ENCODE data around the gene WDFY1. TPM values are rescaled to one million over a fixed set of nuclear protein-coding genes. Genes with fewer than 3 reads are reported as not detected.
A peak's percentile ranks its signal among the peaks of the same experiment; 100 is the strongest.

Gene WDFY1
- total RNA-seq, 1 donor from 2014 or later: 52.6 TPM

DNA sequence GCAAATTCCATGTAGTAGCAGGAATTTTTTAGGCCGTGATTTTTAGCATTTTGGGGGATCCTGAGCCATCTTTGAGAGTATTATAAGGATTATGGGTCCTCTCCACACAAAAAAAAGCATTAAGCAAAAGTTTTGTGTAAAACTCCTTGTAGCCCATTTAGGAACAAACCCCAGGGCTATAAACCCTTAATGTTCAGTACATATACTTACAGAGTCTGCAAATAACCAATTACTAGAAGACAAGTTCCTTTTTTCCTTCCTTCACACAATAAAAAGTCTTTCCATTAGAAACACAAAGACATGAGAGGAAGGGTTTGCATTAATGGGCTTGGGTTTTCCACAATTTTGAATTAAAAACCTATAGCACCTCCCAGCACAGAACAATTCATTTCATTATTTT lies 44.6 kb downstream of the WDFY1 start:
- peaks cover 17% of the 10 kb centered on the region for H3K4me1 Mint-ChIP-seq (ENCODE audit: low read depth, unreplicated experiment)
- no peak for DNase-seq (ENCODE audit: low read depth)
- Histone ChIP-seq H2AFZ (ENCODE audit: low read depth, low read length) (no peak overlapping the region), H3K27me3 (ENCODE audit: insufficient read depth, low read length) (no peaks in the 10 kb centered on the region), H3K79me2 (ENCODE audit: insufficient read depth, low read length) (no peaks in the 10 kb centered on the region), H3K4me3 (ENCODE audit: insufficient read depth, low read depth, low read length) (no peak overlapping the region), H3K27ac (ENCODE audit: low read depth, low read length) (no peak overlapping the region), H3K9me3 (ENCODE audit: insufficient read depth, low read depth, low read length) (no peaks in the 10 kb centered on the region), H4K20me1 (ENCODE audit: insufficient read depth, low read length) (peaks cover under 1% of the 10 kb centered on the region), H3K4me2 (ENCODE audit: low read length) (no peak overlapping the region), H3K36me3 (ENCODE audit: insufficient read depth, low read length) (peaks cover 10% of the 10 kb centered on the region), H3K9ac (ENCODE audit: low read length) (no peak overlapping the region), H3K4me1 (ENCODE audit: insufficient read depth, low read length) (no peaks in the 10 kb centered on the region)
- TF ChIP-seq, protein P1, sequence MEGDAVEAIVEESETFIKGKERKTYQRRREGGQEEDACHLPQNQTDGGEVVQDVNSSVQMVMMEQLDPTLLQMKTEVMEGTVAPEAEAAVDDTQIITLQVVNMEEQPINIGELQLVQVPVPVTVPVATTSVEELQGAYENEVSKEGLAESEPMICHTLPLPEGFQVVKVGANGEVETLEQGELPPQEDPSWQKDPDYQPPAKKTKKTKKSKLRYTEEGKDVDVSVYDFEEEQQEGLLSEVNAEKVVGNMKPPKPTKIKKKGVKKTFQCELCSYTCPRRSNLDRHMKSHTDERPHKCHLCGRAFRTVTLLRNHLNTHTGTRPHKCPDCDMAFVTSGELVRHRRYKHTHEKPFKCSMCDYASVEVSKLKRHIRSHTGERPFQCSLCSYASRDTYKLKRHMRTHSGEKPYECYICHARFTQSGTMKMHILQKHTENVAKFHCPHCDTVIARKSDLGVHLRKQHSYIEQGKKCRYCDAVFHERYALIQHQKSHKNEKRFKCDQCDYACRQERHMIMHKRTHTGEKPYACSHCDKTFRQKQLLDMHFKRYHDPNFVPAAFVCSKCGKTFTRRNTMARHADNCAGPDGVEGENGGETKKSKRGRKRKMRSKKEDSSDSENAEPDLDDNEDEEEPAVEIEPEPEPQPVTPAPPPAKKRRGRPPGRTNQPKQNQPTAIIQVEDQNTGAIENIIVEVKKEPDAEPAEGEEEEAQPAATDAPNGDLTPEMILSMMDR (IDR thresholded peaks at IDR 0.05; ENCODE audit: insufficient read depth, low read depth, low read length): no peak
- no peak for TF ChIP-seq EZH2 (IDR thresholded peaks at IDR 0.05; ENCODE audit: insufficient read depth, low read length)
- H3K36me3 Mint-ChIP-seq (ENCODE audit: low read depth, unreplicated experiment): peaks cover 9% of the 10 kb centered on the region
- no peaks in the 10 kb centered on the region for H3K9me3 Mint-ChIP-seq (ENCODE audit: unreplicated experiment)
- no peak for FAIRE-seq
- no peaks in the 10 kb centered on the region for H3K27me3 Mint-ChIP-seq (ENCODE audit: low read depth, unreplicated experiment)
- no peak overlapping the region for H3K27ac Mint-ChIP-seq (ENCODE audit: unreplicated experiment)
- H3K4me3 Mint-ChIP-seq (ENCODE audit: unreplicated experiment): no peak overlapping the region

DNA sequence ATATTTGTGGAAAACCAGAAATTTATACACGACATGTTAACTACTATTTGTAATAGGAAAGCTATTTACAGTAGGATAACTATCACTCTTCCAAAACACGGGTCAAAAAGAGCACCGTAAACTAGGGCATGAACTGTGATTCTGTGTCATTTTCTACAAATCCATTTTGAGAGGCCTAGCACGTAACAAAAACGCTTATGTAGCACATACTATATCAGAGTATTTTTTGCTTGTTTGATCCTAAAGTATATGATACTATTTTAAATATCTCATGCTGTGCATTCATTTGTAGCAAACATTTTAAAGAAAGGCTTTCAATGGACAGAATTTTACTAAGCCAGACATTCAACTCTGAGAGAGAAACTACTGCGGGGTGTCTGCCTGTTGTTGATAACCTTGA lies 45.1 kb downstream of the WDFY1 start:
- H3K36me3 ChIP-seq (ENCODE audit: insufficient read depth, low read length): peaks cover 11% of the 10 kb centered on the region
- H3K9ac ChIP-seq (ENCODE audit: low read length): no peak overlapping the region
- no peak overlapping the region for H3K27ac Mint-ChIP-seq (ENCODE audit: unreplicated experiment)
- no peaks in the 10 kb centered on the region for H3K27me3 Mint-ChIP-seq (ENCODE audit: low read depth, unreplicated experiment)
- no peak overlapping the region for H3K27ac ChIP-seq (ENCODE audit: low read depth, low read length)
- peaks cover 4% of the 10 kb centered on the region for H4K20me1 ChIP-seq (ENCODE audit: insufficient read depth, low read length)
- no peaks in the 10 kb centered on the region for H3K9me3 Mint-ChIP-seq (ENCODE audit: unreplicated experiment)
- no peak overlapping the region for H3K4me3 ChIP-seq (ENCODE audit: insufficient read depth, low read depth, low read length)
- DNase-seq (ENCODE audit: low read depth): no peak
- no peak for FAIRE-seq
- no peaks in the 10 kb centered on the region for H3K4me1 ChIP-seq (ENCODE audit: insufficient read depth, low read length)
- peaks cover 21% of the 10 kb centered on the region for H3K4me1 Mint-ChIP-seq (ENCODE audit: low read depth, unreplicated experiment)
- H2AFZ ChIP-seq (ENCODE audit: low read depth, low read length): no peak overlapping the region
- peaks cover 14% of the 10 kb centered on the region for H3K36me3 Mint-ChIP-seq (ENCODE audit: low read depth, unreplicated experiment)
- H3K4me3 Mint-ChIP-seq (ENCODE audit: unreplicated experiment): no peak overlapping the region
- TF ChIP-seq EZH2 (IDR thresholded peaks at IDR 0.05; ENCODE audit: insufficient read depth, low read length): no peak
- TF ChIP-seq, protein P1 (IDR thresholded peaks at IDR 0.05; ENCODE audit: insufficient read depth, low read depth, low read length): no peak
- H3K79me2 ChIP-seq (ENCODE audit: insufficient read depth, low read length): no peaks in the 10 kb centered on the region
- H3K4me2 ChIP-seq (ENCODE audit: low read length): no peak overlapping the region
- no peaks in the 10 kb centered on the region for H3K9me3 ChIP-seq (ENCODE audit: insufficient read depth, low read depth, low read length)
- H3K27me3 ChIP-seq (ENCODE audit: insufficient read depth, low read length): no peaks in the 10 kb centered on the region

DNA sequence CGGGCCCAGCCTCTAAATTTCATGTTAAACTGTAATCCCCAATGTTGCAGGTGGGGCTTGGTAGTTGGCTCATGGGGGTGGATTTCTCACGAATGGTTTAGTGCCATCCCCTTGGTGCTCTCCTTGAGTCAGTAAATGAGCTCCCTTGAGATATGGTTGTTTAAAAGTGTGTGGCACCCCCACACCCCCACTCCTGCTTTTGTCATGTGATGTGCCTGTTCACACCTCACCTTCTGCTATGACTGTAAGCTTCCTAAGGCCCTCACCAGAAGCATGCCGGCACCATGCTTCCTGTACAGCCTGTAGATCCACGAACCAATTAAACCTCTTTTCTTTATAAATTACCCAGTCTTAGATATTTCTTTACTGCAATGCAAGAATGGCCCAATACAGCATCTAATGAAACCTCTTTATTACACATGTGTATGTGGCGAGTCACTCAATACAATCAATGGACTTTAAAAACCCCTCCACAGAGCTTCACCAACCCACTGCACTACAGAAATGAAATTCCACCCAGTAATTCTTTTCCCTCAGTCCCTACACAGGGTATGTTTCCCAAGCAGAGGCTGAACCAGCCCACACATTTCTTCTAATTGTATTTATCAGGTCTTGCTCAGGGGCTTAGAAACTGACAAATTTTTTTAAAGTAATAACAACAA lies 47.3 kb downstream of the WDFY1 start:
- H3K9ac ChIP-seq (ENCODE audit: low read length): no peak overlapping the region
- Mint-ChIP-seq H3K36me3 (ENCODE audit: low read depth, unreplicated experiment) (peaks cover 16% of the 10 kb centered on the region), H3K9me3 (ENCODE audit: unreplicated experiment) (no peaks in the 10 kb centered on the region), H3K4me1 (ENCODE audit: low read depth, unreplicated experiment) (peaks cover 21% of the 10 kb centered on the region), H3K27me3 (ENCODE audit: low read depth, unreplicated experiment) (no peaks in the 10 kb centered on the region), H3K4me3 (ENCODE audit: unreplicated experiment) (no peak overlapping the region), H3K27ac (ENCODE audit: unreplicated experiment) (peak overlapping the region; percentile 38)
- no peak overlapping the region for H3K27ac ChIP-seq (ENCODE audit: low read depth, low read length)
- no peaks in the 10 kb centered on the region for H3K4me1 ChIP-seq (ENCODE audit: insufficient read depth, low read length)
- no peak overlapping the region for H2AFZ ChIP-seq (ENCODE audit: low read depth, low read length)
- peaks cover 19% of the 10 kb centered on the region for H3K36me3 ChIP-seq (ENCODE audit: insufficient read depth, low read length)
- no peaks in the 10 kb centered on the region for H3K9me3 ChIP-seq (ENCODE audit: insufficient read depth, low read depth, low read length)
- no peak overlapping the region for H3K4me2 ChIP-seq (ENCODE audit: low read length)
- H3K4me3 ChIP-seq (ENCODE audit: insufficient read depth, low read depth, low read length): no peak overlapping the region
- no peaks in the 10 kb centered on the region for H3K27me3 ChIP-seq (ENCODE audit: insufficient read depth, low read length)
- FAIRE-seq (no peak), DNase-seq (ENCODE audit: low read depth) (no peak)
- TF ChIP-seq EZH2 (IDR thresholded peaks at IDR 0.05; ENCODE audit: insufficient read depth, low read length): no peak
- TF ChIP-seq, protein P1 (IDR thresholded peaks at IDR 0.05; ENCODE audit: insufficient read depth, low read depth, low read length): no peak
- H3K79me2 ChIP-seq (ENCODE audit: insufficient read depth, low read length): no peaks in the 10 kb centered on the region
- peaks cover 8% of the 10 kb centered on the region for H4K20me1 ChIP-seq (ENCODE audit: insufficient read depth, low read length)

All from astrocyte (in vitro differentiated cells and primary cell).